H1 (cell line): ENCODE results near the gene RAB11FIP3. TPM values are rescaled to one million over a fixed set of nuclear protein-coding genes. Genes with fewer than 3 reads are reported as not detected.

Experiments used
- CTCF ChIA-PET: fragments of 300-600 bp; sonication (Branson Sonifier 250); formaldehyde crosslinking; loops from one replicate; lab custom pipeline; 2021; ENCODE audit not compliant: partially characterized antibody; lab: Charles Lee
- POLR2A ChIA-PET: fragments of 300-600 bp; sonication (Branson Sonifier 250); formaldehyde crosslinking; loops from one replicate; lab custom pipeline; 2021; ENCODE audit warnings: inconsistent platforms; ENCODE audit not compliant: partially characterized antibody; lab: Charles Lee
- DNase-seq, 2 experiments: peaks; one replicate each; pipeline versions ENCODE4 v3.0.0 to v3.0.0-alpha.2; 2010 to 2022; ENCODE audit warnings: low spot score in 2 of 2, low read depth in 1 of 2, mixed read lengths in 1 of 2
- FAIRE-seq: peaks from 2 replicates; lab custom pipeline; 2011; peaks lifted over from hg19 to GRCh38; lab: Jason Lieb, UNC
- H2AFZ ChIP-seq: 2 replicates; pipeline ENCODE4 v1.8.1; 2012; ENCODE audit warnings: low read length, inconsistent platforms
- H2AK5ac ChIP-seq: 2 replicates; pipeline ENCODE4 v1.6.1; 2013; ENCODE audit warnings: low read depth, low read length
- H2BK120ac ChIP-seq: replicated peaks from 2 replicates; pipeline ENCODE3; 2013; ENCODE audit warnings: low read depth, low read length, inconsistent platforms
- H2BK12ac ChIP-seq: 2 replicates; pipeline ENCODE4 v1.6.1; 2013; ENCODE audit warnings: low read depth, low read length
- H2BK15ac ChIP-seq: 2 replicates; pipeline ENCODE4 v1.6.1; 2013; ENCODE audit warnings: low read length
- H2BK20ac ChIP-seq: 2 replicates; pipeline ENCODE4 v1.6.1; 2013; ENCODE audit warnings: low read length
- H2BK5ac ChIP-seq: 2 replicates; pipeline ENCODE4 v1.6.1; 2013; ENCODE audit warnings: low read depth, low read length
- H3K14ac ChIP-seq: 2 replicates; pipeline ENCODE4 v1.6.1; 2013; ENCODE audit warnings: inconsistent platforms; ENCODE audit not compliant: insufficient read length
- H3K18ac ChIP-seq: 2 replicates; pipeline ENCODE4 v1.6.1; 2013; ENCODE audit warnings: low read length; ENCODE audit errors: extremely low read depth
- H3K23ac ChIP-seq: 2 replicates; pipeline ENCODE4 v1.6.1; 2013; ENCODE audit warnings: inconsistent platforms; ENCODE audit not compliant: insufficient read length
- H3K23me2 ChIP-seq: 2 replicates; pipeline ENCODE4 v1.6.1; 2013; ENCODE audit warnings: low read depth, low read length
- H3K27ac ChIP-seq: 2 replicates; pipeline ENCODE4 v1.6.1; 2011; ENCODE audit warnings: low read depth, low read length, inconsistent platforms
- H3K27me3 ChIP-seq, 4 experiments: replicated peaks in 1 of 4; 1 replicate in 1 of 4; 2 replicates in 3 of 4; pipeline versions ENCODE4 v1.6.1 to v1.8.1; 2011 to 2013; ENCODE audit warnings: low read length in 3 of 4, mild to moderate bottlenecking in 3 of 4, inconsistent platforms in 2 of 4, mixed read lengths in 2 of 4, moderate library complexity in 1 of 4; ENCODE audit not compliant: control insufficient read depth in 3 of 4, insufficient read depth in 3 of 4; ENCODE audit errors: extremely low read depth in 1 of 4
- H3K36me3 ChIP-seq, 4 experiments: 2 replicates each; pipeline versions ENCODE4 v1.6.1 to v1.8.1; 2011 to 2013; ENCODE audit warnings: mild to moderate bottlenecking in 4 of 4, low read length in 3 of 4, moderate library complexity in 2 of 4, control low read depth in 1 of 4, inconsistent platforms in 1 of 4; ENCODE audit not compliant: insufficient read depth in 4 of 4, control insufficient read depth in 2 of 4
- H3K4ac ChIP-seq: replicated peaks from 2 replicates; pipeline ENCODE3; 2013; ENCODE audit warnings: low read length, low read depth, mixed read lengths, inconsistent platforms; ENCODE audit not compliant: insufficient read length
- H3K4me1 ChIP-seq, 4 experiments: replicated peaks in 1 of 4; 1 replicate in 1 of 4; 2 replicates in 3 of 4; pipeline versions ENCODE4 v1.6.1 to v1.8.1; 2011 to 2013; ENCODE audit warnings: low read length in 3 of 4, inconsistent platforms in 2 of 4, mixed read lengths in 1 of 4; ENCODE audit not compliant: insufficient read depth in 4 of 4, control insufficient read depth in 3 of 4
- H3K4me2 ChIP-seq, 2 experiments: 2 replicates each; pipeline versions ENCODE4 v1.6.1 to v1.8.1; 2011 to 2013; ENCODE audit warnings: low read depth in 2 of 2, low read length in 2 of 2, control low read depth in 1 of 2, inconsistent platforms in 1 of 2, mild to moderate bottlenecking in 1 of 2; ENCODE audit not compliant: insufficient read depth in 1 of 2
- H3K4me3 ChIP-seq, 4 experiments: fragments of 200-600, 300-600 bp in 1 of 4; sonication (generic), shearing (Covaris generic), sonication (Bioruptor Twin) in 1 of 4; 2 replicates each; pipeline versions ENCODE4 v1.5.1 to v1.8.1; 2011 to 2016; ENCODE audit warnings: low read length in 4 of 4, low read depth in 3 of 4, control low read depth in 2 of 4, inconsistent platforms in 2 of 4, mild to moderate bottlenecking in 2 of 4, mixed read lengths in 1 of 4, moderate library complexity in 1 of 4; ENCODE audit not compliant: insufficient read depth in 2 of 4; ENCODE audit errors: extremely low read depth in 1 of 4
- H3K56ac ChIP-seq: replicated peaks from 2 replicates; pipeline ENCODE3; 2013; ENCODE audit warnings: low read depth, mild to moderate bottlenecking, mixed read lengths, low read length, inconsistent platforms; ENCODE audit not compliant: insufficient read length
- H3K79me1 ChIP-seq: 2 replicates; pipeline ENCODE4 v1.6.1; 2013; ENCODE audit warnings: low read depth, low read length, control low read depth
- H3K79me2 ChIP-seq, 2 experiments: 2 replicates each; pipeline versions ENCODE4 v1.6.1 to v1.8.1; 2012 to 2013; ENCODE audit warnings: low read length in 2 of 2, mild to moderate bottlenecking in 2 of 2, inconsistent platforms in 1 of 2; ENCODE audit not compliant: insufficient read depth in 2 of 2, control insufficient read depth in 1 of 2
- H3K9ac ChIP-seq, 4 experiments: replicated peaks in 1 of 4; 1 replicate in 1 of 4; 2 replicates in 3 of 4; pipeline versions ENCODE4 v1.6.1 to v1.8.1; 2011 to 2013; ENCODE audit warnings: low read depth in 3 of 4, low read length in 3 of 4, control low read depth in 2 of 4, mild to moderate bottlenecking in 2 of 4, moderate library complexity in 2 of 4, inconsistent platforms in 1 of 4; ENCODE audit errors: extremely low read depth in 1 of 4
- H3K9me3 ChIP-seq, 2 experiments: 2 replicates each; pipeline versions ENCODE4 v1.6.1 to v1.8.1; 2012 to 2013; ENCODE audit warnings: mild to moderate bottlenecking in 2 of 2, moderate library complexity in 2 of 2, control low read depth in 1 of 2, inconsistent platforms in 1 of 2, low read depth in 1 of 2, low read length in 1 of 2, mixed read lengths in 1 of 2; ENCODE audit not compliant: insufficient read depth in 2 of 2
- H4K20me1 ChIP-seq, 2 experiments: replicated peaks in 1 of 2; 2 replicates each; pipeline versions ENCODE3 to v1.8.1; 2011 to 2013; ENCODE audit warnings: inconsistent platforms in 2 of 2, low read length in 2 of 2, mild to moderate bottlenecking in 1 of 2; ENCODE audit not compliant: insufficient read depth in 2 of 2, control insufficient read depth in 1 of 2
- H4K5ac ChIP-seq: 2 replicates; pipeline ENCODE4 v1.6.1; 2013; ENCODE audit warnings: low read length, low read depth, mixed read lengths, inconsistent platforms; ENCODE audit not compliant: insufficient read length
- H4K8ac ChIP-seq: 2 replicates; pipeline ENCODE4 v1.8.0; 2013; ENCODE audit warnings: mild to moderate bottlenecking, moderate library complexity, low read length, inconsistent platforms; ENCODE audit not compliant: insufficient read depth; ENCODE audit errors: extremely low read depth
- H4K91ac ChIP-seq: replicated peaks from 2 replicates; pipeline ENCODE3; 2013; ENCODE audit warnings: low read length, mixed read lengths, inconsistent platforms; ENCODE audit not compliant: insufficient read length
- ASH2L ChIP-seq: fragments of 200-600, 300-600 bp; sonication (generic); IDR thresholded peaks from one replicate; pipeline ENCODE4 v1.7.1; 2017; ENCODE audit warnings: low read length
- ATF2 ChIP-seq: IDR thresholded peaks from 2 replicates; pipeline ENCODE4 v1.6.1; 2012; ENCODE audit warnings: low read length, inconsistent platforms
- E2F6 ChIP-seq: IDR thresholded peaks from 2 replicates; pipeline ENCODE4 v1.6.1; 2012; ENCODE audit warnings: inconsistent platforms
- EP300 ChIP-seq, 2 experiments: IDR thresholded peaks; 1 replicate in 1 of 2; 2 replicates in 1 of 2; pipeline ENCODE4 v1.6.1; 2011 to 2012; ENCODE audit warnings: low read depth in 2 of 2, low read length in 2 of 2, mild to moderate bottlenecking in 2 of 2, borderline replicate concordance in 1 of 2, inconsistent platforms in 1 of 2, moderate library complexity in 1 of 2
- EZH2 ChIP-seq: fragments of 200-600 bp; sonication (generic); IDR thresholded peaks from 2 replicates; pipeline ENCODE4 v1.7.1; 2012; ENCODE audit warnings: low read depth, mild to moderate bottlenecking, moderate library complexity, low read length, inconsistent platforms; ENCODE audit not compliant: severe bottlenecking
- KDM5A ChIP-seq: fragments of 200-600 bp; IDR thresholded peaks from 2 replicates; pipeline ENCODE4 v1.7.1; 2012; ENCODE audit warnings: mild to moderate bottlenecking, low read length, inconsistent platforms, mixed read lengths
- MAFK ChIP-seq: IDR thresholded peaks from 2 replicates; pipeline ENCODE4 v1.6.1; 2012; ENCODE audit warnings: low read depth, mild to moderate bottlenecking, improper control_type of control experiment, low read length
- SIN3A ChIP-seq, 2 experiments: IDR thresholded peaks in 1 of 2; conservative IDR thresholded peaks in 1 of 2; 2 replicates each; pipeline ENCODE4 v1.6.1; 2011 to 2012; ENCODE audit warnings: low read length in 2 of 2, improper control_type of control experiment in 1 of 2, low read depth in 1 of 2, mild to moderate bottlenecking in 1 of 2
- TAF1 ChIP-seq: IDR thresholded peaks from 2 replicates; pipeline ENCODE4 v1.6.1; 2011; ENCODE audit warnings: mild to moderate bottlenecking, low read depth, low read length
- YY1 ChIP-seq: IDR thresholded peaks from 2 replicates; pipeline ENCODE4 v1.6.1; 2011; ENCODE audit warnings: low read depth, mild to moderate bottlenecking, low read length
- WGBS, 2 experiments: shearing (Covaris generic) in 1 of 2; methylation state at CpG; one replicate each; pipeline versions ENCODE4 v1.1.6 to v1.1.7; 2013 to 2015; ENCODE audit warnings: low lambda C conversion rate in 2 of 2, mixed read lengths in 2 of 2, inconsistent platforms in 1 of 2, low coverage in 1 of 2, missing lambda C conversion rate in 1 of 2; ENCODE audit not compliant: insufficient replicate concordance in 2 of 2, insufficient coverage in 1 of 2, insufficient read length in 1 of 2; ENCODE audit errors: extremely low coverage in 1 of 2, missing lambda C conversion rate in 1 of 2; 5-methylcytosine and 5-hydroxymethylcytosine counted together
- polyA plus RNA-seq, 7 experiments: library from polyadenylated mRNA; depleted of rRNA in 3 of 7; stranded (reverse) in 5 of 7; unstranded in 2 of 7; fragments of >200 nt in 5 of 7; fragments of 200-250 nt in 2 of 7; gene quantifications; 1 replicate in 5 of 7; 2 replicates in 1 of 7; 4 replicates in 1 of 7; pipeline versions ENCODE4 v1.2.1 to v1.2.3, GENCODE V29; 2011 to 2013; ENCODE audit warnings: missing spikeins in 2 of 7, mixed read lengths in 2 of 7
- total RNA-seq: library from RNA; stranded (reverse); fragmentation: NEBNext Ultra II Directional; extraction: Animal tissue kit (Norgen Biotek cat#: 25700); gene quantifications from 2 replicates; pipeline ENCODE4 v1.2.1, GENCODE V29; 2021

The RAB11FIP3 gene
- total and polyA plus RNA-seq, 2 of the 8 experiments (the other 6 are each of a cell fraction or from before 2014, with no cell fraction given) = 9.3 to 35.2 TPM

- Histone ChIP-seq H3K79me2 (peaks cover 0 to 37% of the 10 kb centered on the region in 2 experiments; a peak in 2 of 4 replicates), H3K14ac (no peak overlapping the region), H3K56ac (no peak overlapping the region), H4K91ac (no peak overlapping the region), H3K27me3 (no peaks in the 10 kb centered on the region), H3K4me3 (no peak overlapping the region), H4K5ac (no peak overlapping the region), H2BK120ac (no peak overlapping the region), H2BK15ac (no peak overlapping the region), H3K23ac (no peak overlapping the region), H3K9me3 (no peaks in the 10 kb centered on the region; a peak in 1 of 4 replicates), H2BK5ac (no peak overlapping the region), H3K36me3 (no peaks in the 10 kb centered on the region; a peak in 2 of 8 replicates), H3K4ac (no peak overlapping the region), H2AFZ (no peak overlapping the region), H2BK12ac (no peak overlapping the region), H3K79me1 (peaks cover 13% of the 10 kb centered on the region), H3K18ac (no peak overlapping the region), H3K4me1 (no peaks in the 10 kb centered on the region), H3K27ac (no peak overlapping the region), H3K9ac (no peak overlapping the region), H3K23me2 (no peaks in the 10 kb centered on the region), H2BK20ac (no peak overlapping the region), H3K4me2 (no peak overlapping the region), H4K8ac (no peak overlapping the region), H2AK5ac (no peak overlapping the region), H4K20me1 (peaks cover 3 to 25% of the 10 kb centered on the region in 2 experiments)
- FAIRE-seq = no peak
- POLR2A ChIA-PET = interaction anchor here (1.4 to 1.6 kb wide), 3 partner anchors 9 to 31 kb away, joined by 3 to 6 read pairs (median 5); no protein-coding TSS in a partner anchor
- no peak for DNase-seq
- CTCF ChIA-PET = interaction anchor here (0.6 to 2.9 kb wide), 8 partner anchors 9 to 109 kb away, joined by 3 to 17 read pairs (median 4); partner anchors contain the start of gene WDR90
- 95% methylated on average over 24 of the region's 34 CpGs; no CpG with 5 or more reads in 1 of the 2 experiments for WGBS, 2 experiments
- no peak for TF ChIP-seq MAFK
- TF ChIP-seq SIN3A (conservative IDR thresholded peaks at IDR 0.05 in 1 of 2, IDR thresholded peaks at IDR 0.05 in 1 of 2; ENCODE audit: low read depth in 1 of 2, low read length in 2 of 2) = no peak
- TF ChIP-seq EZH2 = no peak
- TF ChIP-seq YY1 = no peak
- no peak for TF ChIP-seq E2F6
- TF ChIP-seq ATF2 = no peak
- no peak for TF ChIP-seq TAF1
- TF ChIP-seq EP300 (IDR thresholded peaks at IDR 0.05; ENCODE audit: borderline replicate concordance in 1 of 2, low read depth in 2 of 2, low read length in 2 of 2) = no peak
- no peak for TF ChIP-seq ASH2L
- TF ChIP-seq KDM5A = no peak
These were observed 114.6 kb downstream of the RAB11FIP3 start for GRCh38 chr16:539901-540530.
